T-helper 2 cell (primary cell): Measurements from ENCODE around the gene POLA2.
"Not testable (repeated sequence)": the region's sequence is repeated elsewhere in the genome, so short reads cannot be mapped to it uniquely, and the experiment has no call there.

Experiments
- DNase-seq, 5 experiments: peaks; one replicate each; pipeline versions ENCODE4 v3.0.0 to v3.0.0-alpha.2; 2012 to 2022

POLA2 gene

GRCh38 chr11:65308281-65308891 lies 46.6 kb downstream of the POLA2 start:
- DNase-seq = no peak

GRCh38 chr11:65309006-65309405 lies 47.2 kb downstream of the POLA2 start:
- no peak for DNase-seq

GRCh38 chr11:65310215-65310614 lies 48.5 kb downstream of the POLA2 start:
- DNase-seq = no peak

GRCh38 chr11:65310736-65311135 lies 49.0 kb downstream of the POLA2 start:
- DNase-seq = no peak

GRCh38 chr11:65311170-65311678 lies 49.5 kb downstream of the POLA2 start:
- DNase-seq = no peak

GRCh38 chr11:65314501-65315203 lies 52.9 kb downstream of the POLA2 start, which contains the start of gene CDC42EP2:
TSS of gene CDC42EP2 (plus strand) at chr11:65314866. CDS start at chr11:65320899, 6,033 bp downstream.
- DNase-seq = peak; percentile 46 to 71 (median 65)

- peak; percentile 52 to 76 (median 71) for DNase-seq
These were observed 53.6 kb downstream of the POLA2 start for GRCh38 chr11:65315204-65315865.

- DNase-seq = no peak
These were observed 54.1 kb downstream of the POLA2 start for GRCh38 chr11:65315866-65316226.

GRCh38 chr11:65316227-65317024 lies 54.7 kb downstream of the POLA2 start:
- no peak for DNase-seq

- no peak for DNase-seq
These were observed 55.4 kb downstream of the POLA2 start for GRCh38 chr11:65317025-65317786.

GRCh38 chr11:65320386-65321075 lies 58.8 kb downstream of the POLA2 start:
- DNase-seq = no peak

GRCh38 chr11:65321076-65321475 lies 59.3 kb downstream of the POLA2 start:
- DNase-seq = no peak

- DNase-seq = no peak
These were observed 60.2 kb downstream of the POLA2 start for GRCh38 chr11:65321828-65322485.

- no peak for DNase-seq
These were observed 62.1 kb downstream of the POLA2 start for GRCh38 chr11:65323813-65324212.

GRCh38 chr11:65325435-65325834 lies 63.7 kb downstream of the POLA2 start:
- DNase-seq = no peak

- DNase-seq = no peak
These were observed 65.3 kb downstream of the POLA2 start for GRCh38 chr11:65327021-65327420.

GRCh38 chr11:65329478-65329877 lies 67.7 kb downstream of the POLA2 start:
- DNase-seq = no peak

- peak; percentile 42 to 79 (median 69) for DNase-seq
These were observed 68.2 kb downstream of the POLA2 start for GRCh38 chr11:65329944-65330403.

- no peak for DNase-seq
These were observed 68.8 kb downstream of the POLA2 start for GRCh38 chr11:65330544-65330943.

- DNase-seq = not testable (repeated sequence)
These were observed 70.8 kb downstream of the POLA2 start for GRCh38 chr11:65332591-65332990.
